IMR-90 (cell line): ENCODE measurements around the gene ARHGEF38. TPM values are rescaled to one million over a fixed set of nuclear protein-coding genes. Genes with fewer than 3 reads are reported as not detected.
A peak's percentile ranks its signal among the peaks of the same experiment; 100 is the strongest.

Experiments used
- ATAC-seq: fragments of 200-7000 bp; cut with Tn5 transposase; 2 replicates; pipeline ENCODE4 v1.9.1; 2020; ENCODE audit warnings: low read depth, mild to moderate bottlenecking, moderate library complexity
- BruUV-seq: library from RNA; stranded (reverse); fragments of 400-500 nt; replicated peaks from 2 replicates; lab custom pipeline; 2021; lab: Mats Ljungman, UMichigan
- CTCF ChIA-PET: fragments of 300-600 bp; formaldehyde crosslinking; extraction: SDS; loops from one replicate; lab custom pipeline; 2021; ENCODE audit warnings: antibody characterized with exemption; lab: Yijun Ruan, JAX
- POLR2A ChIA-PET: fragments of 300-600 bp; sonication (Branson Sonifier 250); formaldehyde crosslinking; loops from one replicate; lab custom pipeline; 2022; ENCODE audit warnings: antibody characterized with exemption; ENCODE audit not compliant: unreplicated experiment; lab: Charles Lee
- DNase-seq: peaks from one replicate; pipeline ENCODE4 v3.0.0; 2013
- H2AFZ ChIP-seq: replicated peaks from 2 replicates; pipeline ENCODE3; 2013; ENCODE audit warnings: low read length, mild to moderate bottlenecking; ENCODE audit not compliant: poor library complexity
- H2AK5ac ChIP-seq: 2 replicates; pipeline ENCODE4 v1.6.1; 2013; ENCODE audit warnings: low read depth, low read length, inconsistent platforms
- H2AK9ac ChIP-seq: replicated peaks from 2 replicates; pipeline ENCODE3; 2013; ENCODE audit warnings: mild to moderate bottlenecking, low read depth, low read length, moderate library complexity; ENCODE audit not compliant: poor library complexity
- H2BK120ac ChIP-seq: 2 replicates; pipeline ENCODE4 v1.6.1; 2013; ENCODE audit warnings: low read depth, low read length, inconsistent platforms
- H2BK15ac ChIP-seq: 3 replicates; pipeline ENCODE4 v1.6.1; 2013; ENCODE audit warnings: low read depth, low read length, inconsistent platforms
- H2BK20ac ChIP-seq: 2 replicates; pipeline ENCODE4 v1.6.1; 2013; ENCODE audit warnings: low read depth, mild to moderate bottlenecking, inconsistent platforms, low read length, moderate library complexity
- H2BK5ac ChIP-seq: 2 replicates; pipeline ENCODE4 v1.6.1; 2013; ENCODE audit warnings: mild to moderate bottlenecking, low read depth, low read length, inconsistent platforms; ENCODE audit not compliant: poor library complexity, severe bottlenecking
- H3K14ac ChIP-seq: replicated peaks from 2 replicates; pipeline ENCODE4 v1.6.1; 2013; ENCODE audit warnings: low read depth, low read length, inconsistent platforms
- H3K18ac ChIP-seq: 2 replicates; pipeline ENCODE4 v1.6.1; 2013; ENCODE audit warnings: low read depth, low read length, control low read depth
- H3K23ac ChIP-seq: 2 replicates; pipeline ENCODE4 v1.6.1; 2013; ENCODE audit warnings: low read depth, low read length, inconsistent platforms
- H3K27ac ChIP-seq: 2 replicates; pipeline ENCODE4 v1.5.1; 2013; ENCODE audit warnings: mild to moderate bottlenecking, control low read depth, low read length; ENCODE audit not compliant: insufficient read depth
- H3K27me3 ChIP-seq: 2 replicates; pipeline ENCODE4 v1.6.1; 2013; ENCODE audit warnings: low read length; ENCODE audit not compliant: control insufficient read depth, insufficient read depth
- H3K36me3 ChIP-seq: 2 replicates; pipeline ENCODE4 v1.6.1; 2013; ENCODE audit warnings: low read length, mixed read lengths; ENCODE audit not compliant: control insufficient read depth, insufficient read depth
- H3K4ac ChIP-seq: 2 replicates; pipeline ENCODE4 v1.6.1; 2013; ENCODE audit warnings: low read depth, low read length, inconsistent platforms
- H3K4me1 ChIP-seq: 2 replicates; pipeline ENCODE4 v1.6.1; 2013; ENCODE audit warnings: low read length, mixed read lengths; ENCODE audit not compliant: control insufficient read depth, insufficient read depth
- H3K4me2 ChIP-seq: 2 replicates; pipeline ENCODE4 v1.6.1; 2013; ENCODE audit warnings: low read depth, mild to moderate bottlenecking, control low read depth, low read length, moderate library complexity
- H3K4me3 ChIP-seq: 2 replicates; pipeline ENCODE4 v1.5.1; 2013; ENCODE audit warnings: low read depth, mild to moderate bottlenecking, control low read depth, low read length, moderate library complexity; ENCODE audit not compliant: insufficient read depth
- H3K56ac ChIP-seq: 2 replicates; pipeline ENCODE4 v1.6.1; 2013; ENCODE audit warnings: low read length, inconsistent platforms; ENCODE audit not compliant: insufficient read depth; ENCODE audit errors: extremely low read depth
- H3K79me1 ChIP-seq, 2 experiments: 2 replicates each; pipeline ENCODE4 v1.6.1; 2013; ENCODE audit warnings: low read length in 2 of 2, inconsistent platforms in 1 of 2, low read depth in 1 of 2
- H3K9ac ChIP-seq: 2 replicates; pipeline ENCODE4 v1.6.1; 2013; ENCODE audit warnings: low read depth, low read length, control low read depth
- H3K9me1 ChIP-seq: 2 replicates; pipeline ENCODE4 v1.6.1; 2013; ENCODE audit warnings: low read length, inconsistent platforms; ENCODE audit not compliant: insufficient read depth
- H3K9me3 ChIP-seq: 2 replicates; pipeline ENCODE4 v1.6.1; 2013; ENCODE audit warnings: low read length; ENCODE audit not compliant: control insufficient read depth, insufficient read depth
- H4K20me1 ChIP-seq: 2 replicates; pipeline ENCODE4 v1.6.1; 2013; ENCODE audit warnings: low read length, inconsistent platforms; ENCODE audit not compliant: insufficient read depth
- H4K5ac ChIP-seq: 2 replicates; pipeline ENCODE4 v1.6.1; 2013; ENCODE audit warnings: mild to moderate bottlenecking, low read depth, low read length, control low read depth
- H4K8ac ChIP-seq, 2 experiments: 2 replicates each; pipeline ENCODE4 v1.6.1; 2013; ENCODE audit warnings: low read depth in 2 of 2, low read length in 2 of 2, control low read depth in 1 of 2, inconsistent platforms in 1 of 2
- H4K91ac ChIP-seq: 2 replicates; pipeline ENCODE4 v1.6.1; 2013; ENCODE audit warnings: low read depth, low read length, inconsistent platforms; ENCODE audit not compliant: insufficient read depth
- BHLHE40 ChIP-seq: fragments of 150-350 bp; IDR thresholded peaks from 2 replicates; pipeline ENCODE4 v1.6.1; 2016; ENCODE audit warnings: mild to moderate bottlenecking, low read depth, low read length
- CHD1 ChIP-seq: IDR thresholded peaks from 2 replicates; pipeline ENCODE4 v1.6.1; 2012; ENCODE audit warnings: low read depth, low read length, improper control_type of control experiment
- ELK1 ChIP-seq: fragments of 150-350 bp; IDR thresholded peaks from 2 replicates; pipeline ENCODE4 v1.6.1; 2016; ENCODE audit warnings: low read depth, mild to moderate bottlenecking, low read length, moderate library complexity, borderline replicate concordance
- FOS ChIP-seq: fragments of 150-350 bp; IDR thresholded peaks from 2 replicates; pipeline ENCODE4 v1.6.1; 2016; ENCODE audit warnings: low read depth, low read length
- MXI1 ChIP-seq: IDR thresholded peaks from 2 replicates; pipeline ENCODE4 v1.6.1; 2012; ENCODE audit warnings: low read depth, mild to moderate bottlenecking, low read length, moderate library complexity, borderline replicate concordance
- RCOR1 ChIP-seq: IDR thresholded peaks from 2 replicates; pipeline ENCODE4 v1.6.1; 2012; ENCODE audit warnings: mild to moderate bottlenecking, low read length, improper control_type of control experiment; ENCODE audit not compliant: insufficient replicate concordance
- RFX5 ChIP-seq: IDR thresholded peaks from 2 replicates; pipeline ENCODE4 v1.8.0; 2012; ENCODE audit warnings: low read depth, mild to moderate bottlenecking, low read length, moderate library complexity
- USF2 ChIP-seq: fragments of 150-350 bp; IDR thresholded peaks from 2 replicates; pipeline ENCODE4 v1.6.1; 2017; ENCODE audit warnings: mild to moderate bottlenecking, antibody characterized with exemption, low read length, low read depth
- WGBS, 2 experiments: methylation state at CpG; one replicate each; pipeline versions ENCODE4 v1.1.5 to v1.1.7; 2013; ENCODE audit warnings: missing lambda C conversion rate in 2 of 2; ENCODE audit not compliant: insufficient read length in 1 of 2; ENCODE audit errors: extremely low coverage in 2 of 2; 5-methylcytosine and 5-hydroxymethylcytosine counted together
- dilution Hi-C: fragments of 300-500 bp; cut with HindIII; formaldehyde crosslinking; loops from one replicate; pipeline ENCODE4 v1.14.3; 2018; ENCODE audit warnings: low sequenced_read_pairs; ENCODE audit not compliant: unreplicated experiment
- in situ Hi-C: fragments of 300-500 bp; cut with MboI; formaldehyde crosslinking; loops from 3 replicates; pipeline ENCODE4 v1.14.3; 2019; ENCODE audit warnings: low sequenced_read_pairs, inconsistent platforms, mixed read lengths
- intact Hi-C: fragments of 100-400 bp; cut with micrococcal nuclease; formaldehyde crosslinking; loops from 2 replicates; pipeline ENCODE4 v1.10.0; 2022
- polyA plus RNA-seq, 3 experiments: library from polyadenylated mRNA; depleted of rRNA; stranded (reverse); fragments of >200 nt; gene quantifications; 2 replicates each; pipeline ENCODE4 v1.2.3, GENCODE V29; 2012; ENCODE audit warnings: low replicate concordance in 1 of 3
- total RNA-seq: library from RNA; depleted of rRNA; stranded (reverse); fragments of >200 nt; gene quantifications from 2 replicates; pipeline ENCODE4 v1.2.3, GENCODE V29; 2012

Gene ARHGEF38
- total and polyA plus RNA-seq, 2 of the 4 experiments (the other 2 are of a cell fraction), result not detected

- no peak for ATAC-seq
- POLR2A ChIA-PET, result no interaction called here
- H2AFZ ChIP-seq, result no peak overlapping the region
Observed at GRCh38 chr4:105637408-105638176, 85.2 kb downstream of the ARHGEF38 start.

More at GRCh38 chr4:105637408-105638176, 85.2 kb downstream of the ARHGEF38 start:
- CTCF ChIA-PET, result no interaction called here
- no peak overlapping the region for H4K91ac ChIP-seq
- H3K9me3 ChIP-seq, result no peaks in the 10 kb centered on the region
- in situ Hi-C loops, result no loop called here
- H3K79me1 ChIP-seq, result no peaks in the 10 kb centered on the region
- H3K18ac ChIP-seq, result no peak overlapping the region
- DNase-seq, result peak; percentile 3
- no TSS peak for BruUV-seq
- no peaks in the 10 kb centered on the region for H3K27me3 ChIP-seq
- no peak overlapping the region for H3K4ac ChIP-seq
- no peaks in the 10 kb centered on the region for H3K36me3 ChIP-seq
- no peak overlapping the region for H4K5ac ChIP-seq
- no peak overlapping the region for H4K8ac ChIP-seq
- H3K4me1 ChIP-seq, result no peaks in the 10 kb centered on the region
- no peak overlapping the region for H2BK5ac ChIP-seq
- dilution Hi-C loops, result no loop called here
- TF ChIP-seq RCOR1, result no peak
- no peak for TF ChIP-seq RFX5
- TF ChIP-seq BHLHE40, result no peak
- no peak for TF ChIP-seq ELK1
- no peak for TF ChIP-seq CHD1
- TF ChIP-seq MXI1, result no peak
- no peak for TF ChIP-seq USF2
- no peak for TF ChIP-seq FOS
- no peak overlapping the region for H2BK15ac ChIP-seq
- H2AK9ac ChIP-seq, result no peak overlapping the region
- no peak overlapping the region for H3K56ac ChIP-seq
- 0% methylated on average over 1 of the region's 4 CpGs; no CpG with 5 or more reads in 1 of the 2 experiments for WGBS, 2 experiments
- no peak overlapping the region for H3K27ac ChIP-seq
- no peak overlapping the region for H3K9ac ChIP-seq
- H2AK5ac ChIP-seq, result no peak overlapping the region
- intact Hi-C loops, result no loop called here
- no peaks in the 10 kb centered on the region for H3K9me1 ChIP-seq
- no peaks in the 10 kb centered on the region for H4K20me1 ChIP-seq
- H3K14ac ChIP-seq, result no peak overlapping the region
- H3K23ac ChIP-seq, result no peak overlapping the region
- no peak overlapping the region for H3K4me2 ChIP-seq
- H2BK120ac ChIP-seq, result no peak overlapping the region
- H2BK20ac ChIP-seq, result no peak overlapping the region
- no peak overlapping the region for H3K4me3 ChIP-seq
